Activated CD4-positive, alpha-beta T cell treated with anti-CD3 and anti-CD28 coated beads, Interleukin-2, amount 10 ng/mL, durations not matched to agents 7 days and 5 days (primary cell): ENCODE results near the gene PARN. TPM values are rescaled to one million over a fixed set of nuclear protein-coding genes. Genes with fewer than 3 reads are reported as not detected.
"Not testable (repeated sequence)": the region's sequence is repeated elsewhere in the genome, so short reads cannot be mapped to it uniquely, and the experiment has no call there.

Experiments
- CTCF ChIA-PET: fragments of 350-600 bp; sonication (Branson Sonifier 250); formaldehyde crosslinking; loops from one replicate; lab custom pipeline; 2021; ENCODE audit warnings: antibody characterized with exemption; lab: Charles Lee
- POLR2A ChIA-PET: fragments of 350-600 bp; sonication (Branson Sonifier 250); formaldehyde crosslinking; loops from one replicate; lab custom pipeline; 2021; ENCODE audit warnings: antibody characterized with exemption; lab: Charles Lee
- DNase-seq: peaks from one replicate; pipeline ENCODE4 v3.0.0-alpha.2; 2020
- H3K27ac Mint-ChIP-seq: one replicate; pipeline ENCODE4 v1.8.0; 2021; ENCODE audit warnings: mild to moderate bottlenecking, moderate library complexity, mixed read lengths
- H3K27me3 Mint-ChIP-seq: one replicate; pipeline ENCODE4 v1.8.0; 2021; ENCODE audit warnings: mixed read lengths
- H3K36me3 Mint-ChIP-seq: one replicate; pipeline ENCODE4 v1.8.0; 2021; ENCODE audit warnings: low read depth, mixed read lengths
- H3K4me1 Mint-ChIP-seq: one replicate; pipeline ENCODE4 v1.8.0; 2021; ENCODE audit warnings: mixed read lengths
- H3K4me3 Mint-ChIP-seq: one replicate; pipeline ENCODE4 v1.8.0; 2021; ENCODE audit warnings: mild to moderate bottlenecking, moderate library complexity, mixed read lengths
- H3K9me3 Mint-ChIP-seq: one replicate; pipeline ENCODE4 v1.8.0; 2021; ENCODE audit warnings: mixed read lengths
- total RNA-seq, 2 experiments: library from RNA; stranded (reverse); gene quantifications; one replicate each; pipeline ENCODE4 v1.2.3, GENCODE V29; 2021

Gene PARN
- total RNA-seq, 2 experiments from 2014 or later, result 41.1 to 51.8 TPM

DNA sequence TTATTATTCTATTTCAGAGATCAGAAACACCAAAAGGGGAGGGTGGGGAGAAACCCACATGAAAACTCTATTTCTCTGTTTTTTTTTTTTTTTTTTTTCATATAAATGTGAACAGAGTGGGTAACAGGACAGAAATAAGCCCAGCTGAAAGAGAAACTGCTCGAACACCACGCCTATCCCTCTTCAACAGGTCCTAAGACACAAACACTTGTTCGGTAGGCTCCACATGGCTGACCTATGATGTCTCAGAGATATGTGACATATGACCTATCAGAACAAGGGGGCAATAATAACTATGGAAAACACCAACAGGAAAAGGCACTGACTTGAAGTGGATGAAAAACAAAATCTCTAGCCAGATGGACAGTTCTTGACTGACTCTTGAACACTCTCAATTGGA lies 44.8 kb downstream of the PARN start:
- CTCF ChIA-PET, result no interaction called here
- no peak for DNase-seq
- Mint-ChIP-seq H3K4me1 (peaks cover 12% of the 10 kb centered on the region), H3K27ac (no peak overlapping the region), H3K36me3 (peaks cover 47% of the 10 kb centered on the region), H3K4me3 (no peak overlapping the region), H3K9me3 (no peaks in the 10 kb centered on the region), H3K27me3 (no peaks in the 10 kb centered on the region)
- POLR2A ChIA-PET, result no interaction called here

GRCh38 chr16:14580926-14581325 lies 49.1 kb downstream of the PARN start:
- H3K9me3 Mint-ChIP-seq, DNase-seq, H3K27me3 Mint-ChIP-seq, H3K4me3 Mint-ChIP-seq, H3K4me1 Mint-ChIP-seq, CTCF ChIA-PET, H3K27ac Mint-ChIP-seq, POLR2A ChIA-PET: not testable (repeated sequence)
- peaks cover 46% of the 10 kb centered on the region for H3K36me3 Mint-ChIP-seq

DNA sequence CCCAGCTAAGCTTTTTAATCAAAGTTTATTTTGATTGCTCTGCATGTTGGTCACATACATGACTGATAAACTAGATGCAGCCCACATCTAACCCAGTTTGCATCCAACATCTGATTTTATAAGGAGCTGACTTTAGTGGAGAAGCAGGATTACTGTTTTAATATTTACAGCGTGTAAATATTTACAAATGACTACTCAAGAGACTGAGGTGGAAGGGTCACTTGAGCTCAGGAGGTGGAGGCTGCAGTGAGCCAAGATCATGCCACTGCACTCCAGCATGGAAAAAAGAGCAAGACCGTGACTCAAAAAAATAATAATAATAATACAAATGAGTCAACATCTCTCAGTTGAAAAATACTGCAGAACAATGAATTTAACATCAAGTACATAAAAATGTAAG lies 50.8 kb downstream of the PARN start:
- Mint-ChIP-seq H3K4me1 (no peaks in the 10 kb centered on the region), H3K9me3 (peaks cover 5% of the 10 kb centered on the region), H3K27me3 (no peaks in the 10 kb centered on the region), H3K36me3 (peaks cover 59% of the 10 kb centered on the region), H3K4me3 (no peak overlapping the region), H3K27ac (no peak overlapping the region)
- CTCF ChIA-PET, result no interaction called here
- DNase-seq, result no peak
- POLR2A ChIA-PET, result interaction anchor here (0.6 kb wide), 1 partner anchor 34 kb away, joined by 7 read pairs; no protein-coding TSS in a partner anchor

DNA sequence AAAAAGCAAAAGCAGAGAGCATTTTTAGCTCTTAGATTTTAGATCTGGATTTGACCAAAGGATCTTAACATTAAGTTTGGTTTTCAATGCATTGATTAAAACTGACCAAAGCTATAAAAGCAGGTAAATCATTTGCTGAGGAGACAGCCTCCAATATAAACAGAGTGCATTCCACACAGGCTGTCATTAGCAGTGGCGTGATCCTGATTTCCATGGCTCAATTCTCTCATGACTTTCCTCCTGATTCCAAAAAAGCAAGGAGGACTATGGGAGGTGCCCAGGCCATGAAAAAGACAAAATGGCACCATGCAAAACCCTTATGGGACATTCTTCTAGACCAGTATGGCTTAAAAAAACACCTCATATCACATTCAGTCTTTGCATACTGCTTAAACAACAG lies 53.5 kb downstream of the PARN start:
- no peak for DNase-seq
- H3K36me3 Mint-ChIP-seq, result peaks cover 57% of the 10 kb centered on the region
- POLR2A ChIA-PET, result no interaction called here

DNA sequence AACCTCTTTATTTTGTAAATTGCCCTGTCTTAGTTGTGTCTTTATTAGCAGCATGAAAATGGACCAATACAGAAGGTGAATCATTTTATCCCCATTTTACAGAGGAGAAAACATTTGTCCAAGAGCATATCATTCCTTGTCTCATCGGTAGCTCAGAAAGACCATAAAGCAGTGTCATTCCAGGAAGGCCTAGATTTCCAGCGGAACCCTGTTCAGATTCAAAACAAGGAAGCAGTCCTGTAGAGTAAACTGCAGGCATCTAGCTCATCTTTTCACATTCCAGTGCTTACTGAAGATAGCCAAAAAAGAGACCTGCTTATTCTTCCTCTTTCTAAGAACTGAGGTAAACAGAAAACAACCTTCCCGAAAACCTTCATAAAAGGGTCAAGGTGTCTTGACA lies 54.0 kb downstream of the PARN start:
- Mint-ChIP-seq H3K4me3 (no peak overlapping the region), H3K27ac (no peak overlapping the region), H3K27me3 (no peaks in the 10 kb centered on the region), H3K4me1 (no peaks in the 10 kb centered on the region), H3K36me3 (peaks cover 55% of the 10 kb centered on the region), H3K9me3 (peaks cover 5% of the 10 kb centered on the region)
- ChIA-PET POLR2A (interaction anchor here (0.6 kb wide), 1 partner anchor 18 kb away, joined by 7 read pairs; no protein-coding TSS in a partner anchor), CTCF (no interaction called here)
- no peak for DNase-seq

More for the DNA sequence above, 53.5 kb downstream of the PARN start:
- Mint-ChIP-seq H3K27me3 (no peaks in the 10 kb centered on the region), H3K4me1 (no peaks in the 10 kb centered on the region), H3K4me3 (no peak overlapping the region), H3K9me3 (peaks cover 5% of the 10 kb centered on the region), H3K27ac (no peak overlapping the region)
- CTCF ChIA-PET, result no interaction called here

GRCh38 chr16:14574698-14575415 lies 55.2 kb downstream of the PARN start:
- H3K36me3 Mint-ChIP-seq, result peaks cover 47% of the 10 kb centered on the region
- H3K27me3 Mint-ChIP-seq, POLR2A ChIA-PET, H3K4me1 Mint-ChIP-seq, DNase-seq, H3K27ac Mint-ChIP-seq, CTCF ChIA-PET, H3K4me3 Mint-ChIP-seq, H3K9me3 Mint-ChIP-seq: not testable (repeated sequence)

- DNase-seq, result no peak
- Mint-ChIP-seq H3K27ac (no peak overlapping the region), H3K27me3 (no peaks in the 10 kb centered on the region), H3K9me3 (peaks cover 5% of the 10 kb centered on the region), H3K4me1 (no peaks in the 10 kb centered on the region), H3K36me3 (peaks cover 43% of the 10 kb centered on the region), H3K4me3 (no peak overlapping the region)
- ChIA-PET CTCF (interaction anchor here (0.6 kb wide), 1 partner anchor 44 kb away, joined by 5 read pairs; no protein-coding TSS in a partner anchor), POLR2A (no interaction called here)
These were observed 57.5 kb downstream of the PARN start for GRCh38 chr16:14572535-14572934.

DNA sequence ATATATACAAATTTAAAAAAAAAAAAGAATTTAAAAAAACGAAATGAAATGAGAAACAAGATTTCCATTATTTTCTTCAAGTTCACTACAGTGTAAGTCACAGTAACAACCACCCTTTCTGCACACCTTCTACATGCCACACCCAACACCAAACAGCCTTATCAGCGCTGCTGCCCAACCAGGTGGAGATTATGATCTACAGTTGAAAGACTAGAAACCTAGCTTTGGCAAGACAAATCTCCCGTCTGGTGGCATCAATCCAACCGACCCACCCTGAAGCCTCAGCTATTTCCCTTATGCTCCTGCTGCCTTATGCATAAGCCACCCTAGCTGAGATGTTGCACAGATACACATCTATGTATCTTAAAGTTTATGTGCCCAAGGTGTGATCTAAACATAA lies 60.8 kb downstream of the PARN start:
- Mint-ChIP-seq H3K9me3 (no peaks in the 10 kb centered on the region), H3K27me3 (no peaks in the 10 kb centered on the region), H3K4me3 (no peak overlapping the region), H3K4me1 (peaks cover 8% of the 10 kb centered on the region), H3K36me3 (peaks cover 15% of the 10 kb centered on the region), H3K27ac (no peak overlapping the region)
- POLR2A ChIA-PET, result no interaction called here
- CTCF ChIA-PET, result no interaction called here
- no peak for DNase-seq

DNA sequence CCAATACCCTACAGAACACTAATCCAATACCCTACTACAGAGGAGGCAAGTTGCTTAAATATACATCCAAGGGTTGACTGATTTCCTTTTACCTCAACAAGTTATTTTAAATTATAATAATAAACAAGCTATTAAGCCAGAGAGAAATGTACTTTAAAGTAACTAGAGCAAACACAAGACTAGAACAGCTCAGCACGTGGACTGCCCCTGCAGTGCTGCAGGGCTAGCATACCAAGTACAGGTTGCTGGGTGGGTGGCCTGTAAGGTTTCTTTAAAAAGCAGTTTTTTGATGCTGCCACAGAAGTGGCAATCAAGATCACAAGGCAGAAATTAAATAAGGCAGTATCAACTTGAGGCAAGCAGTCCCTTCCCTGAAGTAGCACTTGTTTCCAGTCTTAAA lies 63.5 kb downstream of the PARN start:
- Mint-ChIP-seq H3K27ac (no peak overlapping the region), H3K4me3 (no peak overlapping the region), H3K36me3 (peaks cover 7% of the 10 kb centered on the region), H3K9me3 (no peaks in the 10 kb centered on the region), H3K4me1 (peaks cover 11% of the 10 kb centered on the region), H3K27me3 (no peaks in the 10 kb centered on the region)
- ChIA-PET CTCF (interaction anchor here (0.6 kb wide), 1 partner anchor 1277 kb away, joined by 3 read pairs; no protein-coding TSS in a partner anchor), POLR2A (no interaction called here)
- no peak for DNase-seq

DNA sequence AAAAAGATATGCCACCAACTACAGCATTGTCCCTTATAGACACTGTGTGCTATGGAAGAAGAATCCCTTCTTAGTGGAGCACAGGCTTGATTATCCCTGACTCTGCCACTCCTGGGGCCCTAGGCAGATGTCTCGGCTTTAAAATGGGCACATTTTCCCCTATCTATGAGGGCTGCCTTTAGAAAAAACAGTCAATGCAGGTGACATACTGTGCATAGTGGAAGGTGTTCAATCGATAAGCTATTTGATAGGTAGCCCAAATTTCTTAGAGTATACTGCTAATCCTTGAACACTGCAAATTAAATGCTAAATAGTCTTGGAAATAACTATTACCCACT lies 64.4 kb downstream of the PARN start:
- CTCF ChIA-PET, result interaction anchor here (1.0 kb wide), 1 partner anchor 30 kb away, joined by 3 read pairs; no protein-coding TSS in a partner anchor
- no peaks in the 10 kb centered on the region for H3K9me3 Mint-ChIP-seq
- H3K27ac Mint-ChIP-seq, result no peak overlapping the region
- H3K4me3 Mint-ChIP-seq, result no peak overlapping the region
- POLR2A ChIA-PET, result no interaction called here
- H3K27me3 Mint-ChIP-seq, result no peaks in the 10 kb centered on the region
- DNase-seq, result no peak
- peaks cover 11% of the 10 kb centered on the region for H3K4me1 Mint-ChIP-seq
- peaks cover 7% of the 10 kb centered on the region for H3K36me3 Mint-ChIP-seq

DNA sequence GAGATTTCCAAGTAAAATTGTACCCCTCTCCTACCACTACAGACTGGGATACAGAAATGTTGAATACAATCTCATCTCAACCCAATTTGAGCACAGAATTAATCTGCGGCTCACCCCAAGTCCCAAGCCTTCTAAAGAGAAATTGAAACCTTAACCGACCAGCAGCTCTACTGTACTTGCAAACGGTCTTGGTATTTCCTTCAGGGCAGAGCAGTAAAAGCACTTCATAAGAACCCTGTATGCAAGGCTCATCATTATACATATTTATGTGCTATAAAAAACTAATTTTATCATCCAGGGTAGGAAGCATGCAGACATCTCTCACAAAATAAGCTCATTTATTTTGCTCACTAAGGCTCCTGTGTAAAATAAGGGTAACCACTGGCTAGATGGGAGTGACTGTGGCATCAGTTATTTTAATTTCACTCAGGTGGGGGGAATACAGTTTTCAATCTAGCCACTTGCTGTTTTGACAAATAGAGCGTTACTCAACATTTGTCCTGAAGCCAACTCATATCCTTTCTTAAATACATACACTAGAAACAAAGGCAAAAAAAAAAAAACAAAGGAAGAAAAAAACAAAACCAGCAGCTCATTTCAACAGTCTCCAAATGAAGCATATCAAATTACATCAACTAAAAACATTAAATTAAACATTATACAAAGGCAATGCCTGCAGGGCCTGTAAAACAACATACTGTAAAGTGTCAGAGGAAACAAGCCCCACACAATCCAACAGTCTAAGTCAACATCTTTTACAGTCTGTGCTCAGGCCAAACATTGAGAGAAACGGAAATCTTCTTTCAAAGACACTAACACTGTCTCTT lies 65.0 kb downstream of the PARN start:
- no peak for DNase-seq
- POLR2A ChIA-PET, result no interaction called here
- no peak overlapping the region for H3K4me3 Mint-ChIP-seq
- H3K4me1 Mint-ChIP-seq, result peaks cover 11% of the 10 kb centered on the region
- peaks cover 7% of the 10 kb centered on the region for H3K36me3 Mint-ChIP-seq
- H3K27ac Mint-ChIP-seq, result peak overlapping the region; percentile 73
- no peaks in the 10 kb centered on the region for H3K9me3 Mint-ChIP-seq
- H3K27me3 Mint-ChIP-seq, result no peaks in the 10 kb centered on the region
- CTCF ChIA-PET, result interaction anchor here (0.5 to 1.3 kb wide), 3 partner anchors 15 to 143 kb away, joined by 3 read pairs; no protein-coding TSS in a partner anchor

- no peak overlapping the region for H3K4me3 Mint-ChIP-seq
These were observed 65.7 kb downstream of the PARN start for GRCh38 chr16:14564323-14564722.

More at GRCh38 chr16:14564323-14564722, 65.7 kb downstream of the PARN start:
- Mint-ChIP-seq H3K27ac (peak overlapping the region; percentile 20), H3K4me1 (peaks cover 11% of the 10 kb centered on the region), H3K36me3 (peaks cover 7% of the 10 kb centered on the region), H3K9me3 (no peaks in the 10 kb centered on the region), H3K27me3 (no peaks in the 10 kb centered on the region)
- DNase-seq, result no peak
- ChIA-PET CTCF (interaction anchor here (0.5 to 1.3 kb wide), 4 partner anchors 14 to 1784 kb away, joined by 3 read pairs; no protein-coding TSS in a partner anchor), POLR2A (no interaction called here)
